Measurements from ENCODE around the gene ASGR1.

ASGR1 gene

DNA sequence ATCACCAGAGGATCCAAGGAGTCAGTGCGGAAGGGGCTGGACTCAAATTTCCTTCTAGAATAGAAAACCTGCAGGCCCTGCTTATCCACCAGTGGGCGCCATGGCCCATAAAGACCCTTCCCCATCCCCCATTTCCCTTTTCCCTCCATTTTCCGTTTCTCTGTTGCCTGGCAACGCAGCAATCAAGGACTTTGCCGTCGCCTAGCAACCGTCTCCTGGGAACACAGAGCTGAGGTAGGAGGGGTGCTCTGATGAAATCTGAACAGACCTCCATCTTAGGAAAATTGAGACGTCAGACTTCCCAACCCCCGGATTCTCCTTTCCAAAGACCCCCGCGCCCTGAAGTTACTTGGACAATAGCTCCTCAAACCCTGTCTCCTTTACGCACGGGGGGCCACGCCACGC lies 34.7 kb upstream of the ASGR1 start:
- Histone ChIP-seq H3K36me3 (ENCODE audit: control insufficient read depth, insufficient read depth, low read length) (no peaks in the 10 kb centered on the region), H3K4me3 (ENCODE audit: low read length) (peak overlapping the region; percentile 67), H3K27me3 (ENCODE audit: control insufficient read depth, insufficient read depth, low read length) (peaks cover 3% of the 10 kb centered on the region), H3K9ac (ENCODE audit: low read length) (no peak overlapping the region), H3K4me1 (ENCODE audit: control insufficient read depth, insufficient read depth, low read length) (peaks cover 21% of the 10 kb centered on the region), H3K27ac (ENCODE audit: low read depth, low read length) (peak overlapping the region; percentile 87)

- Histone ChIP-seq H3K9ac (ENCODE audit: low read length) (no peak overlapping the region), H3K36me3 (ENCODE audit: control insufficient read depth, insufficient read depth, low read length) (no peaks in the 10 kb centered on the region), H3K4me3 (ENCODE audit: low read length) (no peak overlapping the region), H3K4me1 (ENCODE audit: control insufficient read depth, insufficient read depth, low read length) (peaks cover 17% of the 10 kb centered on the region), H3K27ac (ENCODE audit: low read depth, low read length) (no peak overlapping the region), H3K27me3 (ENCODE audit: control insufficient read depth, insufficient read depth, low read length) (peaks cover 3% of the 10 kb centered on the region)
Observed at GRCh38 chr17:7211491-7212273, 32.5 kb upstream of the ASGR1 start.

DNA sequence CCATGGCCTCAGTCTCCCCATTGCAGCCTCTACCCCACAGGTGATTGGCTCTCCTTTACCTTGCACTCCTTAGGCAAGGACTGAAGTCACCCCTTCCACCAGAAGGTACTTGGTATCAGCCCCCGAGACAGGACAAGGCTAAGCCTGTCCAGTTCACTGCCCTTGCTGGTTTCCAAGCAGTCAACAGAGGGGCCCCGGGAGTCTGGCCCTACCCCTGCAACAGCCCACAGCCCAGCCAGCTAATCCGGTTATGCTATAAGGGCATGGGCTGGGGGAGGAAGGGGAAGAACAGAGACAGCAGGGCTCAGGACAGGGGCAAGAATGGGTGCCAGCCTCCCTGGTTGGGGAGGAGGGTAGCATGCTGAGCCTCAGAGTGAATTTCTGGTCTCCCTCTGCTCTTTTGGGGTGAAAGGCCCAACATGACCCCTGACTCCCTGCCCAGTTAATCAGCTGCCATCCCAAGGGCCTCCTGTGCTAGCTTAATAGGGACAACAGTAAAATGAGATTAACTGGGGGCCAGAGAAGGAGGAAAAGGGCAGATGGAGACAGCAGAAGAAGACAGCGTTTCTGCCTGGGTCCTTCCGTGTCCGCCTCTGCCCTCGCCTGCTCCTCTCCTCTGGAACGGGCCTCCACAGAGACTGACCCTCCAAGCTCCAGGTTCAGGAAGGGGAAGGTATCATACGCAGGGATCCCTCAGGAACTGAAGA lies 29.7 kb upstream of the ASGR1 start:
- no peak overlapping the region for H3K9ac ChIP-seq (ENCODE audit: low read length)
- no peaks in the 10 kb centered on the region for H3K36me3 ChIP-seq (ENCODE audit: control insufficient read depth, insufficient read depth, low read length)
- H3K27me3 ChIP-seq (ENCODE audit: control insufficient read depth, insufficient read depth, low read length): peaks cover under 1% of the 10 kb centered on the region
- H3K4me1 ChIP-seq (ENCODE audit: control insufficient read depth, insufficient read depth, low read length): peaks cover 11% of the 10 kb centered on the region
- H3K27ac ChIP-seq (ENCODE audit: low read depth, low read length): no peak overlapping the region
- no peak overlapping the region for H3K4me3 ChIP-seq (ENCODE audit: low read length)

DNA sequence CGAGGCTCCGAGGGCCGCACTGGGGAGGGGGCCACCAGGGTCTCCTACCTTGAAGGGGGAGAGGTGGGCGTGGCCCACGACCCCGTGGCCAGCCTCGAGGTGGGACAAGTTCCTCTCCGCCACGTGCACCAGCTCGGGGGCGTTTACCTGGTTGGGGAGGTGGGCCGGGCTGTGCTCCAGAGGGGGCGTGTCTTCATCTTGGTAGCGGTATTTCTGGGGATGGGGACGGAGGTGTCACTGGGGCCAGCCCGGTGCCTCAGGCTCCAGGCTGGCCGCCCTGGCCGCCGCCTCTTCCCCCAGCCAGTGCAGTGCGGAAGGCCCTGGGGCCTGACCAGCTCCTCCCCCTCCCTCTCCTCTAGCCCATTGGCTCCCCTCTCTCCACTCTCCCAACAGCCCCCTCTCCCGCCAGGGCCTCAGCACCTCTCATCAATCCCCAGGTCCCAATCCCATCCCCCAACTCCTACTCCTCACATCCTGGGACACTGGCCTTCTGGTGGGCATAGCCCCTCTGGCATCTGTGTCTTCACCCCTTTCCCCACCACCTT lies 28.9 kb upstream of the ASGR1 start:
- Histone ChIP-seq H3K4me1 (ENCODE audit: control insufficient read depth, insufficient read depth, low read length) (peaks cover 7% of the 10 kb centered on the region), H3K27ac (ENCODE audit: low read depth, low read length) (no peak overlapping the region), H3K4me3 (ENCODE audit: low read length) (no peak overlapping the region), H3K36me3 (ENCODE audit: control insufficient read depth, insufficient read depth, low read length) (no peaks in the 10 kb centered on the region), H3K27me3 (ENCODE audit: control insufficient read depth, insufficient read depth, low read length) (no peaks in the 10 kb centered on the region), H3K9ac (ENCODE audit: low read length) (no peak overlapping the region)

GRCh38 chr17:7207120-7208001 lies 28.2 kb upstream of the ASGR1 start:
- peaks cover 7% of the 10 kb centered on the region for H3K4me1 ChIP-seq (ENCODE audit: control insufficient read depth, insufficient read depth, low read length)
- no peak overlapping the region for H3K9ac ChIP-seq (ENCODE audit: low read length)
- no peak overlapping the region for H3K27ac ChIP-seq (ENCODE audit: low read depth, low read length)
- peaks cover 5% of the 10 kb centered on the region for H3K36me3 ChIP-seq (ENCODE audit: control insufficient read depth, insufficient read depth, low read length)
- H3K27me3 ChIP-seq (ENCODE audit: control insufficient read depth, insufficient read depth, low read length): no peaks in the 10 kb centered on the region
- H3K4me3 ChIP-seq (ENCODE audit: low read length): no peak overlapping the region

GRCh38 chr17:7205561-7205960 lies 26.4 kb upstream of the ASGR1 start:
- H3K27ac ChIP-seq (ENCODE audit: low read depth, low read length): peak overlapping the region; percentile 65
- H3K4me1 ChIP-seq (ENCODE audit: control insufficient read depth, insufficient read depth, low read length): peaks cover 3% of the 10 kb centered on the region
- H3K4me3 ChIP-seq (ENCODE audit: low read length): peak overlapping the region; percentile 61
- H3K27me3 ChIP-seq (ENCODE audit: control insufficient read depth, insufficient read depth, low read length): no peaks in the 10 kb centered on the region
- H3K36me3 ChIP-seq (ENCODE audit: control insufficient read depth, insufficient read depth, low read length): peaks cover 5% of the 10 kb centered on the region
- H3K9ac ChIP-seq (ENCODE audit: low read length): no peak overlapping the region

GRCh38 chr17:7204828-7205461 lies 25.8 kb upstream of the ASGR1 start:
- Histone ChIP-seq H3K4me1 (ENCODE audit: control insufficient read depth, insufficient read depth, low read length) (peaks cover 3% of the 10 kb centered on the region), H3K27me3 (ENCODE audit: control insufficient read depth, insufficient read depth, low read length) (no peaks in the 10 kb centered on the region), H3K4me3 (ENCODE audit: low read length) (peak overlapping the region; percentile 61), H3K9ac (ENCODE audit: low read length) (no peak overlapping the region), H3K27ac (ENCODE audit: low read depth, low read length) (peak overlapping the region; percentile 65), H3K36me3 (ENCODE audit: control insufficient read depth, insufficient read depth, low read length) (peaks cover 5% of the 10 kb centered on the region)

GRCh38 chr17:7204336-7204735 lies 25.2 kb upstream of the ASGR1 start:
- H3K9ac ChIP-seq (ENCODE audit: low read length): no peak overlapping the region
- peaks cover 3% of the 10 kb centered on the region for H3K4me1 ChIP-seq (ENCODE audit: control insufficient read depth, insufficient read depth, low read length)
- no peaks in the 10 kb centered on the region for H3K27me3 ChIP-seq (ENCODE audit: control insufficient read depth, insufficient read depth, low read length)
- peak overlapping the region; percentile 65 for H3K27ac ChIP-seq (ENCODE audit: low read depth, low read length)
- H3K36me3 ChIP-seq (ENCODE audit: control insufficient read depth, insufficient read depth, low read length): peaks cover 5% of the 10 kb centered on the region
- peak overlapping the region; percentile 22 for H3K4me3 ChIP-seq (ENCODE audit: low read length)

GRCh38 chr17:7203391-7203790 lies 24.2 kb upstream of the ASGR1 start:
- H3K27ac ChIP-seq (ENCODE audit: low read depth, low read length): no peak overlapping the region
- peaks cover 5% of the 10 kb centered on the region for H3K36me3 ChIP-seq (ENCODE audit: control insufficient read depth, insufficient read depth, low read length)
- H3K9ac ChIP-seq (ENCODE audit: low read length): no peak overlapping the region
- H3K27me3 ChIP-seq (ENCODE audit: control insufficient read depth, insufficient read depth, low read length): no peaks in the 10 kb centered on the region
- no peak overlapping the region for H3K4me3 ChIP-seq (ENCODE audit: low read length)
- H3K4me1 ChIP-seq (ENCODE audit: control insufficient read depth, insufficient read depth, low read length): peaks cover 3% of the 10 kb centered on the region

- Histone ChIP-seq H3K27ac (ENCODE audit: low read depth, low read length) (no peak overlapping the region), H3K9ac (ENCODE audit: low read length) (no peak overlapping the region), H3K4me1 (ENCODE audit: control insufficient read depth, insufficient read depth, low read length) (no peaks in the 10 kb centered on the region), H3K27me3 (ENCODE audit: control insufficient read depth, insufficient read depth, low read length) (no peaks in the 10 kb centered on the region), H3K4me3 (ENCODE audit: low read length) (no peak overlapping the region), H3K36me3 (ENCODE audit: control insufficient read depth, insufficient read depth, low read length) (peaks cover 15% of the 10 kb centered on the region)
Observed at GRCh38 chr17:7196651-7197401, 17.7 kb upstream of the ASGR1 start.

DNA sequence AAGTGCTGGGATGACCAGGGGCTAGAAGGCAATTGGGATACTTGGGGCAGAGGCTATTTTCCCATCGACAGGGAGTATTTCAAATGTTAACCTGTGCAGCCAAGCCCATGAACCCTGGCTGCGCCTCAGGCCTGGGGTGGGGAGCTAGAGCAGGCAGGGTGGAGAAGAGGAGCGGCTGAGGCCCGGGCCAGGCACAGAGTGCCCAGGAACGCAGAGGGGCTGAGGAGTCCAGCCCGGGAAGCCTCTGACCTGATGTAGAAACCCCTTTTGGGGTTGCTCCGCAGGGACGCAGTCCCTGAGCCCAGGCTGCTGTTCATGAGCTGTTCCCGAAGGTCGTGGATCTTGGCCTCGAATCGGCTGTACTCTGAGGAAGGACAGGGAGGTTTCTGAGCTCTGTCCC lies 16.8 kb upstream of the ASGR1 start:
- no peaks in the 10 kb centered on the region for H3K4me1 ChIP-seq (ENCODE audit: control insufficient read depth, insufficient read depth, low read length)
- H3K4me3 ChIP-seq (ENCODE audit: low read length): no peak overlapping the region
- no peaks in the 10 kb centered on the region for H3K27me3 ChIP-seq (ENCODE audit: control insufficient read depth, insufficient read depth, low read length)
- H3K9ac ChIP-seq (ENCODE audit: low read length): no peak overlapping the region
- H3K27ac ChIP-seq (ENCODE audit: low read depth, low read length): no peak overlapping the region
- H3K36me3 ChIP-seq (ENCODE audit: control insufficient read depth, insufficient read depth, low read length): peaks cover 15% of the 10 kb centered on the region

All from rectal smooth muscle tissue (tissue), 1 donor.